GM12878 (cell line): ENCODE measurements around the gene ZNF625. TPM values are rescaled to one million over a fixed set of nuclear protein-coding genes. Genes with fewer than 3 reads are reported as not detected.

Experiments used
- ATAC-seq: fragments of 200-7000 bp; cut with Tn5 transposase; 3 replicates; pipeline ENCODE4 v1.9.1; 2020; ENCODE audit warnings: mild to moderate bottlenecking, moderate library complexity
- BruUV-seq: library from RNA; stranded (reverse); fragments of 400-500 nt; replicated peaks from 2 replicates; lab custom pipeline; 2021; lab: Mats Ljungman, UMichigan
- CTCF ChIA-PET: fragments of 300-600 bp; sonication (Branson Sonifier 250); formaldehyde crosslinking; extraction: SDS; loops from one replicate; lab custom pipeline; 2021; ENCODE audit warnings: inconsistent platforms; lab: Yijun Ruan, JAX
- POLR2A ChIA-PET: fragments of 350-600 bp; formaldehyde crosslinking; extraction: SDS; loops from one replicate; lab custom pipeline; 2021; ENCODE audit warnings: inconsistent platforms; lab: Charles Lee
- RAD21 ChIA-PET: fragments of 300-600 bp; sonication (Branson Sonifier 250); formaldehyde crosslinking; loops from one replicate; lab custom pipeline; 2023; ENCODE audit warnings: antibody characterized with exemption; ENCODE audit not compliant: unreplicated experiment; lab: Charles Lee
- SMC1A ChIA-PET: fragments of 300-600 bp; sonication (Branson Sonifier 250); formaldehyde crosslinking; loops from one replicate; lab custom pipeline; 2023; ENCODE audit not compliant: unreplicated experiment, uncharacterized antibody; lab: Charles Lee
- DNase-seq: peaks from one replicate; pipeline ENCODE4 v3.0.0-alpha.2; 2011; ENCODE audit warnings: low read depth, low spot score
- FAIRE-seq: peaks from 3 replicates; lab custom pipeline; 2011; peaks lifted over from hg19 to GRCh38; lab: Jason Lieb, UNC
- H2AFZ ChIP-seq: 2 replicates; pipeline ENCODE4 v1.6.0; 2011; ENCODE audit warnings: low read depth, low read length, control low read depth; ENCODE audit not compliant: control insufficient read depth
- H3K27ac ChIP-seq: 2 replicates; pipeline ENCODE4 v1.5.1; 2011; ENCODE audit warnings: control low read depth; ENCODE audit not compliant: control insufficient read depth, insufficient read depth
- H3K27me3 ChIP-seq, 2 experiments: replicated peaks in 1 of 2; 2 replicates each; pipeline versions ENCODE4 v1.6.0 to v1.6.1; 2011; ENCODE audit warnings: low read length in 1 of 2; ENCODE audit not compliant: control insufficient read depth in 2 of 2, insufficient read depth in 2 of 2
- H3K36me3 ChIP-seq, 2 experiments: 2 replicates each; pipeline ENCODE4 v1.5.1; 2011; ENCODE audit warnings: low read length in 1 of 2; ENCODE audit not compliant: control insufficient read depth in 2 of 2, insufficient read depth in 2 of 2
- H3K4me1 ChIP-seq: 2 replicates; pipeline ENCODE4 v1.6.1; 2011; ENCODE audit warnings: mild to moderate bottlenecking, low read length, moderate library complexity, mixed read lengths; ENCODE audit not compliant: control insufficient read depth, insufficient read depth
- H3K4me2 ChIP-seq: 2 replicates; pipeline ENCODE4 v1.6.0; 2011; ENCODE audit warnings: control low read depth; ENCODE audit not compliant: control insufficient read depth, insufficient read depth
- H3K4me3 ChIP-seq: fragments of 200-600 bp; sonication (generic); 2 replicates; pipeline ENCODE4 v1.5.1; 2016
- H3K79me2 ChIP-seq: 2 replicates; pipeline ENCODE4 v1.6.0; 2011; ENCODE audit warnings: low read length; ENCODE audit not compliant: control insufficient read depth, insufficient read depth
- H3K9ac ChIP-seq: 2 replicates; pipeline ENCODE4 v1.8.0; 2011; ENCODE audit warnings: low read length, control low read depth, mixed read lengths; ENCODE audit not compliant: control insufficient read depth, insufficient read depth
- H3K9me3 ChIP-seq: replicated peaks from 3 replicates; pipeline ENCODE4 v1.5.1; 2011; ENCODE audit warnings: mild to moderate bottlenecking, low read length; ENCODE audit not compliant: control insufficient read depth, insufficient read depth
- H4K20me1 ChIP-seq: 2 replicates; pipeline ENCODE4 v1.6.0; 2011; ENCODE audit not compliant: control insufficient read depth, insufficient read depth
- EGR1 ChIP-seq, 2 experiments: IDR thresholded peaks; 1 replicate in 1 of 2; 2 replicates in 1 of 2; pipeline ENCODE4 v1.6.1; 2011 to 2012; ENCODE audit warnings: low read depth in 2 of 2, low read length in 2 of 2, borderline replicate concordance in 1 of 2, mild to moderate bottlenecking in 1 of 2, moderate library complexity in 1 of 2
- GATAD2B ChIP-seq: fragments of 450-650 bp; conservative IDR thresholded peaks from 2 replicates; pipeline ENCODE4 v1.6.1; 2017; ENCODE audit warnings: low read depth, mild to moderate bottlenecking, moderate library complexity
- JUNB ChIP-seq: IDR thresholded peaks from 2 replicates; pipeline ENCODE4 v1.6.1; 2016; ENCODE audit warnings: antibody characterized with exemption, mild to moderate bottlenecking
- MXI1 ChIP-seq: fragments of 150-350 bp; IDR thresholded peaks from 2 replicates; pipeline ENCODE4 v1.6.1; 2011; ENCODE audit warnings: low read depth, mild to moderate bottlenecking, inconsistent platforms, low read length, improper control_type of control experiment
- NBN ChIP-seq: fragments of 450-650 bp; IDR thresholded peaks from 2 replicates; pipeline ENCODE4 v1.6.1; 2016
- NKRF ChIP-seq: fragments of 450-650 bp; conservative IDR thresholded peaks from 2 replicates; pipeline ENCODE4 v1.6.1; 2017; ENCODE audit warnings: mild to moderate bottlenecking, moderate library complexity
- STAT1 ChIP-seq: fragments of 450-650 bp; conservative IDR thresholded peaks from 2 replicates; pipeline ENCODE4 v1.6.1; 2014; ENCODE audit warnings: antibody characterized with exemption, mild to moderate bottlenecking
- USF1 ChIP-seq: IDR thresholded peaks from 2 replicates; pipeline ENCODE4 v1.6.1; 2011; ENCODE audit warnings: borderline replicate concordance, low read depth, mild to moderate bottlenecking, moderate library complexity, mixed read lengths, low read length; ENCODE audit not compliant: insufficient read depth; ENCODE audit errors: extremely low read length
- WGBS: methylation state at CpG from one replicate; pipeline ENCODE4 v1.1.6; 2016; ENCODE audit warnings: low lambda C conversion rate; ENCODE audit not compliant: insufficient replicate concordance, insufficient coverage; ENCODE audit errors: missing lambda C conversion rate; 5-methylcytosine and 5-hydroxymethylcytosine counted together
- in situ Hi-C: fragments of 300-500 bp; cut with MboI; formaldehyde crosslinking; loops from 9 replicates; pipeline ENCODE4 v1.14.3; 2018; ENCODE audit warnings: mixed read lengths
- intact Hi-C: fragments of 100-400 bp; cut with micrococcal nuclease; formaldehyde crosslinking; loops from one replicate; pipeline ENCODE4 v1.14.2; 2022; ENCODE audit not compliant: unreplicated experiment
- polyA plus RNA-seq, 11 experiments: library from polyadenylated mRNA; depleted of rRNA in 4 of 11; unstranded in 6 of 11; stranded (reverse) in 5 of 11; fragments of >200 nt; fragmentation: Nextera tagmentation in 4 of 11; fragmentation: Illumina TruSeq in 1 of 11; extraction: Ambion mirVana in 4 of 11; extraction: Trizol in 1 of 11; gene quantifications; 1 replicate in 1 of 11; 2 replicates in 10 of 11; pipeline versions ENCODE4 v1.2.1 to v1.2.3, GENCODE V29; 2011 to 2016; ENCODE audit warnings: inconsistent platforms in 2 of 11, missing spikeins in 2 of 11, low read depth in 1 of 11
- total RNA-seq, 4 experiments: library from RNA; depleted of rRNA in 3 of 4; stranded (reverse); fragments of >200 nt in 3 of 4; fragmentation: Illumina TruSeq in 1 of 4; extraction: Trizol in 1 of 4; gene quantifications; 2 replicates each; pipeline versions ENCODE4 v1.2.1 to v1.2.3, GENCODE V29; 2013 to 2021

ZNF625 gene
- total and polyA plus RNA-seq, 10 of the 15 experiments (the other 5 are each of a cell fraction or from before 2014, with no cell fraction given), result 0.52 to 5.0 (median 1.3) TPM

GRCh38 chr19:12113121-12113520 is 43.4 kb downstream of the ZNF625 start (continued):
- no peak for TF ChIP-seq USF1
- no peak for TF ChIP-seq STAT1
- TF ChIP-seq MXI1, result no peak
- no peak for TF ChIP-seq EGR1 (IDR thresholded peaks at IDR 0.05; ENCODE audit: borderline replicate concordance in 1 of 2, low read depth in 2 of 2, low read length in 2 of 2)
- TF ChIP-seq NKRF, result no peak
- TF ChIP-seq GATAD2B, result no peak
- TF ChIP-seq, all 136 proteins: peak for 0

GRCh38 chr19:12112701-12113100 is 43.8 kb downstream of the ZNF625 start:
- no peak for DNase-seq
- no peak for ATAC-seq
- intact Hi-C loops, result no loop called here
- TF ChIP-seq NBN, result no peak
- TF ChIP-seq JUNB, result peak; percentile 26; the same call in 1 of the 2 replicates
- Histone ChIP-seq H3K9me3 (peaks cover 13% of the 10 kb centered on the region; the same call in 2 of the 3 replicates), H3K79me2 (no peaks in the 10 kb centered on the region), H3K36me3 (no peaks in the 10 kb centered on the region), H3K4me1 (no peaks in the 10 kb centered on the region), H3K27me3 (no peaks in the 10 kb centered on the region), H2AFZ (no peak overlapping the region), H3K4me2 (no peak overlapping the region), H3K4me3 (no peak overlapping the region), H3K9ac (no peak overlapping the region), H4K20me1 (no peaks in the 10 kb centered on the region), H3K27ac (no peak overlapping the region)
- BruUV-seq, result no TSS peak
- FAIRE-seq, result no peak
- in situ Hi-C loops, result no loop called here
- ChIA-PET POLR2A (no interaction called here), CTCF (no interaction called here), RAD21 (no interaction called here), SMC1A (no interaction called here)
- WGBS, result 38% methylated on average over 8 of the region's 8 CpGs
